ENCODE data around the gene LTA4H.

DNA sequence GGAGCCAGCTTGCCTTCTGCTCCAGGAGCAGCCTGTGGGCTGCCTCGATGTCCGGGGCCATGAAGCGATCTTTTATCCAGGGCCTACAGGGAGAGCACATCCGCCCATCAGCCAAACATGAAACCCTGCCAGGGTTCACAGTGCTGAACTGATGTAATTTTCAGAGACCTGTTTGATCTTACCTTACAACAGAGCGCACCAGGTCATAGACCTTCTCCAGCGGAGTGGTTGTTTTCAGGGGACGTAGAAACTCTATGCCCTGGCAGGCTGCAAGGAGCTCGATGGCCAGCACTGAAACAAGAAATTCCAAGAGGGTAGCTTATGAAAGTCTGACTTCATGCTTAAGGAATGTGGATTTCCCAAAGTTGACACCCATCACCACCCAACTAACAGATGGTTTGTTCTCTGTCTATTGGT, 59.0 kb downstream of the LTA4H start:
- TF ChIP-seq EZH2 (IDR thresholded peaks at IDR 0.05) (no peak), EZH2phosphoT487 (IDR thresholded peaks at IDR 0.05) (no peak)
- TF ChIP-seq, protein P1, sequence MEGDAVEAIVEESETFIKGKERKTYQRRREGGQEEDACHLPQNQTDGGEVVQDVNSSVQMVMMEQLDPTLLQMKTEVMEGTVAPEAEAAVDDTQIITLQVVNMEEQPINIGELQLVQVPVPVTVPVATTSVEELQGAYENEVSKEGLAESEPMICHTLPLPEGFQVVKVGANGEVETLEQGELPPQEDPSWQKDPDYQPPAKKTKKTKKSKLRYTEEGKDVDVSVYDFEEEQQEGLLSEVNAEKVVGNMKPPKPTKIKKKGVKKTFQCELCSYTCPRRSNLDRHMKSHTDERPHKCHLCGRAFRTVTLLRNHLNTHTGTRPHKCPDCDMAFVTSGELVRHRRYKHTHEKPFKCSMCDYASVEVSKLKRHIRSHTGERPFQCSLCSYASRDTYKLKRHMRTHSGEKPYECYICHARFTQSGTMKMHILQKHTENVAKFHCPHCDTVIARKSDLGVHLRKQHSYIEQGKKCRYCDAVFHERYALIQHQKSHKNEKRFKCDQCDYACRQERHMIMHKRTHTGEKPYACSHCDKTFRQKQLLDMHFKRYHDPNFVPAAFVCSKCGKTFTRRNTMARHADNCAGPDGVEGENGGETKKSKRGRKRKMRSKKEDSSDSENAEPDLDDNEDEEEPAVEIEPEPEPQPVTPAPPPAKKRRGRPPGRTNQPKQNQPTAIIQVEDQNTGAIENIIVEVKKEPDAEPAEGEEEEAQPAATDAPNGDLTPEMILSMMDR (IDR thresholded peaks at IDR 0.05), result no peak
